SK-N-SH (cell line): Measurements from ENCODE around the gene DISP2. TPM values are rescaled to one million over a fixed set of nuclear protein-coding genes. Genes with fewer than 3 reads are reported as not detected.

Experiments used
- CTCF ChIA-PET: fragments of 300-600, 350-600 bp; formaldehyde crosslinking; extraction: SDS; loops from one replicate; lab custom pipeline; 2021; lab: Yijun Ruan, JAX
- POLR2A ChIA-PET: fragments of 350-600 bp; sonication (Branson Sonifier 250); formaldehyde crosslinking; extraction: SDS; loops from one replicate; lab custom pipeline; 2020; ENCODE audit warnings: antibody characterized with exemption, inconsistent platforms; lab: Yijun Ruan, JAX
- DNase-seq: peaks from one replicate; pipeline ENCODE4 v3.0.0; 2012
- H2AFZ ChIP-seq: fragments of 200-600 bp; sonication (generic); 2 replicates; pipeline ENCODE4 v1.8.1; 2016; ENCODE audit warnings: antibody characterized with exemption, mild to moderate bottlenecking, low read depth
- H3F3A ChIP-seq: fragments of 200-600 bp; sonication (generic); replicated peaks from 2 replicates; pipeline ENCODE3; 2016; ENCODE audit warnings: antibody characterized with exemption, mild to moderate bottlenecking; ENCODE audit not compliant: insufficient read depth
- H3K27ac ChIP-seq, 2 experiments: fragments of 200-500 bp in 1 of 2; fragments of 200-600 bp in 1 of 2; sonication (Bioruptor generic) in 1 of 2; sonication (generic), shearing (Covaris generic) in 1 of 2; 2 replicates each; pipeline versions ENCODE4 v1.5.1 to v1.6.1; 2014 to 2016; ENCODE audit warnings: low read depth in 2 of 2, inconsistent platforms in 1 of 2, low read length in 1 of 2, mild to moderate bottlenecking in 1 of 2, mixed read lengths in 1 of 2
- H3K27me3 ChIP-seq: fragments of 200-600 bp; sonication (generic), shearing (Covaris generic); 2 replicates; pipeline ENCODE4 v1.6.1; 2016; ENCODE audit warnings: mixed run types; ENCODE audit not compliant: insufficient read depth
- H3K36me3 ChIP-seq, 2 experiments: fragments of 200-500 bp in 1 of 2; fragments of 200-600 bp in 1 of 2; sonication (Bioruptor generic) in 1 of 2; sonication (generic) in 1 of 2; replicated peaks in 1 of 2; 2 replicates each; pipeline versions ENCODE3 to v1.5.1; 2014 to 2016; ENCODE audit warnings: low read length in 1 of 2, mild to moderate bottlenecking in 1 of 2; ENCODE audit not compliant: insufficient read depth in 2 of 2, control insufficient read depth in 1 of 2
- H3K4me1 ChIP-seq, 2 experiments: fragments of 200-500 bp in 1 of 2; fragments of 200-600 bp in 1 of 2; sonication (Bioruptor generic) in 1 of 2; sonication (generic), shearing (Covaris generic) in 1 of 2; 2 replicates each; pipeline versions ENCODE4 v1.5.1 to v1.6.1; 2014 to 2016; ENCODE audit warnings: low read depth in 1 of 2, low read length in 1 of 2, mixed run types in 1 of 2; ENCODE audit not compliant: insufficient read depth in 2 of 2, control insufficient read depth in 1 of 2
- H3K4me2 ChIP-seq: fragments of 200-600 bp; sonication (generic), shearing (Covaris generic); 2 replicates; pipeline ENCODE4 v1.6.1; 2017; ENCODE audit warnings: mixed run types
- H3K4me3 ChIP-seq, 2 experiments: fragments of 200-500 bp in 1 of 2; fragments of 200-600 bp in 1 of 2; sonication (Bioruptor generic) in 1 of 2; sonication (generic), shearing (Covaris generic) in 1 of 2; 2 replicates each; pipeline versions ENCODE4 v1.5.1 to v1.8.1; 2014 to 2016; ENCODE audit warnings: low read depth in 2 of 2, inconsistent platforms in 1 of 2, low read length in 1 of 2, mild to moderate bottlenecking in 1 of 2, mixed read lengths in 1 of 2, moderate library complexity in 1 of 2
- H3K79me2 ChIP-seq: fragments of 200-600 bp; sonication (generic); 2 replicates; pipeline ENCODE4 v1.8.1; 2017; ENCODE audit warnings: mild to moderate bottlenecking; ENCODE audit not compliant: insufficient read depth
- H3K9ac ChIP-seq: fragments of 200-600 bp; sonication (generic); 2 replicates; pipeline ENCODE4 v1.6.1; 2017; ENCODE audit warnings: mixed run types
- H3K9me2 ChIP-seq: fragments of 200-600 bp; sonication (generic); 2 replicates; pipeline ENCODE4 v1.6.1; 2017; ENCODE audit warnings: mixed run types
- H3K9me3 ChIP-seq: fragments of 200-600 bp; sonication (generic); 2 replicates; pipeline ENCODE4 v1.6.1; 2017; ENCODE audit warnings: mixed run types, mild to moderate bottlenecking, moderate library complexity
- H4K20me1 ChIP-seq: fragments of 200-600 bp; sonication (generic); 2 replicates; pipeline ENCODE4 v1.6.1; 2017; ENCODE audit warnings: mild to moderate bottlenecking, mixed run types; ENCODE audit not compliant: insufficient read depth
- CHD2 ChIP-seq: fragments of 150-350 bp; IDR thresholded peaks from 2 replicates; pipeline ENCODE4 v1.6.1; 2018; ENCODE audit warnings: low read length; ENCODE audit not compliant: partially characterized antibody
- ELF1 ChIP-seq: IDR thresholded peaks from 2 replicates; pipeline ENCODE4 v1.4.0; 2012
- EP300 ChIP-seq, 2 experiments: IDR thresholded peaks; 2 replicates each; pipeline versions ENCODE4 v1.4.0 to v1.6.1; 2012; ENCODE audit warnings: borderline replicate concordance in 1 of 2, low read depth in 1 of 2, low read length in 1 of 2
- FOSL2 ChIP-seq: IDR thresholded peaks from 2 replicates; pipeline ENCODE4 v1.4.0; 2012; ENCODE audit warnings: low read depth, mild to moderate bottlenecking, moderate library complexity, borderline replicate concordance
- JUND ChIP-seq: IDR thresholded peaks from 2 replicates; pipeline ENCODE4 v1.4.0; 2012
- NFIC ChIP-seq: IDR thresholded peaks from 2 replicates; pipeline ENCODE4 v1.4.0; 2012; ENCODE audit warnings: borderline replicate concordance
- NRF1 ChIP-seq: IDR thresholded peaks from 2 replicates; pipeline ENCODE4 v1.6.1; 2012; ENCODE audit warnings: low read depth, mild to moderate bottlenecking, low read length
- RAD21 ChIP-seq: IDR thresholded peaks from 2 replicates; pipeline ENCODE4 v1.6.1; 2012; ENCODE audit warnings: mild to moderate bottlenecking, low read length
- RCOR1 ChIP-seq: fragments of 150-350 bp; IDR thresholded peaks from 2 replicates; pipeline ENCODE4 v1.6.1; 2017; ENCODE audit warnings: antibody characterized with exemption, low read length
- REST ChIP-seq: IDR thresholded peaks from 2 replicates; pipeline ENCODE4 v1.6.1; 2012; ENCODE audit warnings: mild to moderate bottlenecking, low read depth, low read length, moderate library complexity
- RXRA ChIP-seq: IDR thresholded peaks from 2 replicates; pipeline ENCODE4 v1.4.0; 2012; ENCODE audit warnings: low read depth, mild to moderate bottlenecking, borderline replicate concordance
- SIN3A ChIP-seq: IDR thresholded peaks from 2 replicates; pipeline ENCODE4 v1.6.1; 2012; ENCODE audit warnings: low read depth, mild to moderate bottlenecking, low read length, moderate library complexity, borderline replicate concordance
- TAF1 ChIP-seq: IDR thresholded peaks from 2 replicates; pipeline ENCODE4 v1.6.1; 2012; ENCODE audit warnings: low read depth, mild to moderate bottlenecking, low read length, moderate library complexity, borderline replicate concordance
- ZBTB33 ChIP-seq: IDR thresholded peaks from 2 replicates; pipeline ENCODE4 v1.4.0; 2012; ENCODE audit warnings: low read depth, borderline replicate concordance
- WGBS: methylation state at CpG from one replicate; pipeline ENCODE4 v1.1.6; 2017; ENCODE audit warnings: low lambda C conversion rate; 5-methylcytosine and 5-hydroxymethylcytosine counted together
- polyA plus RNA-seq, 3 experiments: library from polyadenylated mRNA; depleted of rRNA; stranded (reverse); fragments of >200 nt; gene quantifications; 2 replicates each; pipeline ENCODE4 v1.2.3, GENCODE V29; 2012
- TF ChIP-seq, protein P1 (sequence below): IDR thresholded peaks from 2 replicates; pipeline ENCODE4; 2012
- TF ChIP-seq, protein P2 (sequence below): IDR thresholded peaks from 2 replicates; pipeline ENCODE4 v1.4.0; 2012; ENCODE audit warnings: low read depth, borderline replicate concordance
- TF ChIP-seq, protein P3 (sequence below): fragments of 150-350 bp; IDR thresholded peaks from 2 replicates; pipeline ENCODE4 v1.6.1; 2017; ENCODE audit warnings: antibody characterized with exemption, low read length, low read depth, borderline replicate concordance

Gene DISP2
- polyA plus RNA-seq, 1 of the 3 experiments (the other 2 are of a cell fraction), result 0.12 TPM

DNA sequence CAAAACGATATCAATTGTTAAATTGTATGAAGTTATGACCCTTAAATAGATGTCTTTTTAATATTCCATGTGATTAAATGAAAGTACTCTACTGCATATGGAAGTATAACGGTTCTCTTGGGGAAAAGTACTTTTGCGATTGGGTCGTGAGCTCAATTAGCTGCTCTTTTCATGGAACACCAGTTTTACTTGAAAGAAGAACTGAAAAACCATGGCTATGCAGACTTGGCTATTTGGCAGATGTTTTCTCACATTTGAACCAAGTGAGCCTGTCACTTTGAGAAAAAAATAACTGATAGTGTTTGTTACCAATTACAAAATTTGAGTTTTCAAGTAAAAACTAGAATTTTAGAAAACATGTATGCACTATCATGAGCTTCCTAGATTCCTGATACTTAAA is 40.4 kb upstream of the DISP2 start:
- Histone ChIP-seq H3K9ac (no peak overlapping the region), H3K4me1 (peaks cover 10 to 21% of the 10 kb centered on the region in 2 experiments; a peak in 3 of 4 replicates), H3K9me3 (no peaks in the 10 kb centered on the region), H4K20me1 (no peaks in the 10 kb centered on the region), H3K27ac (no peak overlapping the region), H3K27me3 (no peaks in the 10 kb centered on the region), H3K36me3 (no peaks in the 10 kb centered on the region), H3K4me2 (no peak overlapping the region), H3K4me3 (no peak overlapping the region), H3K9me2 (no peaks in the 10 kb centered on the region), H2AFZ (no peak overlapping the region), H3F3A (peaks cover 13% of the 10 kb centered on the region), H3K79me2 (no peaks in the 10 kb centered on the region)
- TF ChIP-seq NRF1, result no peak
- no peak for TF ChIP-seq ZBTB33
- no peak for TF ChIP-seq TAF1
- TF ChIP-seq, protein P1, sequence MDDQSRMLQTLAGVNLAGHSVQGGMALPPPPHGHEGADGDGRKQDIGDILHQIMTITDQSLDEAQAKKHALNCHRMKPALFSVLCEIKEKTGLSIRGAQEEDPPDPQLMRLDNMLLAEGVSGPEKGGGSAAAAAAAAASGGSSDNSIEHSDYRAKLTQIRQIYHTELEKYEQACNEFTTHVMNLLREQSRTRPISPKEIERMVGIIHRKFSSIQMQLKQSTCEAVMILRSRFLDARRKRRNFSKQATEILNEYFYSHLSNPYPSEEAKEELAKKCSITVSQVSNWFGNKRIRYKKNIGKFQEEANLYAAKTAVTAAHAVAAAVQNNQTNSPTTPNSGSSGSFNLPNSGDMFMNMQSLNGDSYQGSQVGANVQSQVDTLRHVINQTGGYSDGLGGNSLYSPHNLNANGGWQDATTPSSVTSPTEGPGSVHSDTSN, result no peak
- TF ChIP-seq RAD21, result no peak
- no peak for TF ChIP-seq JUND
- TF ChIP-seq ELF1, result no peak
- no peak for TF ChIP-seq REST
- no peak for TF ChIP-seq FOSL2
- no peak for TF ChIP-seq RXRA
- TF ChIP-seq RCOR1, result no peak
- TF ChIP-seq CHD2, result no peak
- no peak for TF ChIP-seq SIN3A
- TF ChIP-seq NFIC, result no peak
- TF ChIP-seq, protein P2, sequence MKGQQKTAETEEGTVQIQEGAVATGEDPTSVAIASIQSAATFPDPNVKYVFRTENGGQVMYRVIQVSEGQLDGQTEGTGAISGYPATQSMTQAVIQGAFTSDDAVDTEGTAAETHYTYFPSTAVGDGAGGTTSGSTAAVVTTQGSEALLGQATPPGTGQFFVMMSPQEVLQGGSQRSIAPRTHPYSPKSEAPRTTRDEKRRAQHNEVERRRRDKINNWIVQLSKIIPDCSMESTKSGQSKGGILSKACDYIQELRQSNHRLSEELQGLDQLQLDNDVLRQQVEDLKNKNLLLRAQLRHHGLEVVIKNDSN, result no peak
- no peak for TF ChIP-seq EP300 (IDR thresholded peaks at IDR 0.05; ENCODE audit: borderline replicate concordance in 1 of 2, low read depth in 1 of 2, low read length in 1 of 2)
- TF ChIP-seq, protein P3, sequence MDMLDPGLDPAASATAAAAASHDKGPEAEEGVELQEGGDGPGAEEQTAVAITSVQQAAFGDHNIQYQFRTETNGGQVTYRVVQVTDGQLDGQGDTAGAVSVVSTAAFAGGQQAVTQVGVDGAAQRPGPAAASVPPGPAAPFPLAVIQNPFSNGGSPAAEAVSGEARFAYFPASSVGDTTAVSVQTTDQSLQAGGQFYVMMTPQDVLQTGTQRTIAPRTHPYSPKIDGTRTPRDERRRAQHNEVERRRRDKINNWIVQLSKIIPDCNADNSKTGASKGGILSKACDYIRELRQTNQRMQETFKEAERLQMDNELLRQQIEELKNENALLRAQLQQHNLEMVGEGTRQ, result no peak
- no peak for DNase-seq
- ChIA-PET CTCF (interaction anchor here (0.9 to 70.6 kb wide), 5 partner anchors 3 to 104 kb away, joined by 3 to 2194 read pairs (median 818); partner anchors contain the start of genes ANKRD63, CCDC9B, DISP2 and INAFM2), POLR2A (no interaction called here)
- WGBS, result 68% methylated on average over 4 of the region's 4 CpGs
